ENCODE data around the gene ADA.

ADA gene

DNA sequence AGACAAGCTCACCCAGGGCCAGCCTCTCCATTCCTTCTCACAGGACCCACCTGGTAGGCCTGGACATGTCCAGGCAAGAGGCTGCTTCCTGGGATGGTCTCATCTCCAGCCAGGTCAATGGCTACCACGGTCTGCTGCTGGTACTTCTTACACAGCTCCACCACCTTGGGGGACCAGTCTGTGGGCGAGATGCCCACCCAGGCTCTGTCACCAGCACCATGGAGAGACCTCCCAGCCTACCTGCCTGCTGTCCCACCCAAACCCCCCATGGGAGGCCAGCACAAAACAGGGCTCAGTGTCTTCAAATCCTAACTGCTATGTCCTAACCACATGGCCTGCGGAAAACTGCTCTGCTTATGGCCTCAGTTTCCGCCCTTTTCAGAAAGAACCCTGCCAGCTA lies 27.3 kb downstream of the ADA start:
- DNase-seq (ENCODE audit: low read depth), result no peak

DNA sequence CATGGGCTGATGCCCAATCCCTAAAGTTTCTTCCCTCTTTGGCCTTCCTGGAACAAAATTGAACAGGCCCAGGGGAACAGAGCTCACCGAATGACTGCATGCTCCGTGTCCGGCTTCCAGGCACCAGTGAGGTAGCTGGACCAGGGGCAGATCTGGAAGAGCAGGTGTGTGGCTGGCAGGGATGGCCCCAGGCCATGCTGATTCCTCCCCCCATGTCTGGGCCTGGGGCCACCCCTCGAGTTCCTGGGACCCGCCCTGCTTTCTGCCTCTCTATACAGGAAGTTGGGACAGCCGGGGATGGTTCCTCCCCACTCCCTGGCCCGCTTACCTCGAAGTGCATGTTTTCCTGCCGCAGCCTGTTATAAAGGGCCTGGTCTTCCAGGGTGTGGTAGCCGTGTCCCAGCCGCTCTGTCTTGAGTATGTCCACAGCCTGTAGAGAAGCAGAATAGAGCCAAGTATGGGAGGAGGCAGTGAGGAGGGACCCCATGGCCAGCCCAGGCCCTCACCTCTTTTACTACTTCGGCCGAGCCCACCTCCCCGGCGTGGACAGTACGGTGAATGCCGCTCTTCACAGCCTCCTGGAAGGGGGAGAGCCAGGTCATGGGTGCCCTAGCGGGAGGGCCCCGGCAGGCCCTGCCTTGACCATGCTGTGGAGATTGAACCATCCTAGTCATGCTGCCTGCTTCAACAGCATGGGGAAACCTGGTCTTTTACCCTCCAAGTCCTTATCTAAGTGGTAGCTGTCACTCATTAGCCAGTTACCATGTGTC lies 28.8 kb downstream of the ADA start:
- no peak for DNase-seq (ENCODE audit: low read depth)

DNA sequence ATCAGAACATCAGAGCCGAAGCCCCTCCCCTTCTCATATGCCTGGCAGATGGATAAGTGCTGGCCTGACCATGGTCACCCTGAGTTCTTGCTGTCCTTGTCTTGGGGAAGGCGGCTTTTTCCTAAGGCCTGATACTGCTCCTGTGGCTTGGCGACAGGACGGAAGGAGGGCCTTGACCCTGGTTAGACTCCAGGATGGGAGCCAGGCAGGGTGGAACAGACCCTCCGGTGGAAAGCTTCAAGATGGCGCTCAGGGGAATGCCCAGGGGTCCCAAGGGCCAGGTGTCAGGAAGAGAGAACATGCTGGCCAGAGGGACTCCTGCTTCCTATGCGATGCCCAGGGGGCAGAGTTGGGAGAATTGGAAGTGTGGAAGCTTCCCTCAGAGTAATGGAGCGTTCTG lies 29.6 kb downstream of the ADA start:
- no peak for DNase-seq (ENCODE audit: low read depth)

DNA sequence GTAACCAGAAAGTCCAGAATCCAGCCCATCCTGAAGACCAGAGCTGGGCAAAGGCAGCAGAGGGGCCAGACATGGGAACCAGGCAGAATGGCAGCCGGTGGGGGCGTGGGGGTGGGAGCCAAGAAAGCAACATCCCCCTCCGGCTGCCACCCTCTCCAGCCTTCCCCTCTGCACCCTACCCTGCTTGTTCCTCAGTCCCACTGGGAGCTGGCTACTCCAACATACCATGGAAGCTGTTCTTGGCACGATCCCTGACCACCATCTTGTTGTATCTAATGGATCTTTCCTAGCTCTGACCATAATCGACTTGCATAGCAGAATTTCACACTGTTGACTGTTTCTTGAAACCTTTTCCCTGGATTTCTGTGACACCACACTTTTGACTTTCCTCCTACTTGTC lies 30.2 kb downstream of the ADA start:
- no peak for DNase-seq (ENCODE audit: low read depth)

DNA sequence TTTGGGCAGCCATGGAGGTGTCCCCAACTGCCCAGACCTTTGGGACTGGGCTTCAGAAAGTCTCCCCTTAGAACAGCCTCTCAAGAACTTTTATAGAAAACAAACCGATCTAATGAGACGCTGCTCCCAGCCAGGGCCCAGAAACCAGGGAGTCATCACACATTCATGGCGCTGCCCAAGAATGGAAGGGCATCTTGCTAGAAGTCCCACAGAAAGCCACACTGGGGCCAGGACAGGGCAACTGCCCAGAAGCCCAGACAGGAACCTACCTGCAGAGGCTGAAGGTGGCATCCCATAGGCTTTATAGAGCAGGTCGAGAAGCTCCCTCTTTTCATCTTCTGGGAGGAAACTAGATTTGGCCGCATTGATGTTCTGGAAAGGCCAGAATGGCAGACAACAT lies 31.5 kb downstream of the ADA start:
- DNase-seq (ENCODE audit: low read depth), result no peak

DNA sequence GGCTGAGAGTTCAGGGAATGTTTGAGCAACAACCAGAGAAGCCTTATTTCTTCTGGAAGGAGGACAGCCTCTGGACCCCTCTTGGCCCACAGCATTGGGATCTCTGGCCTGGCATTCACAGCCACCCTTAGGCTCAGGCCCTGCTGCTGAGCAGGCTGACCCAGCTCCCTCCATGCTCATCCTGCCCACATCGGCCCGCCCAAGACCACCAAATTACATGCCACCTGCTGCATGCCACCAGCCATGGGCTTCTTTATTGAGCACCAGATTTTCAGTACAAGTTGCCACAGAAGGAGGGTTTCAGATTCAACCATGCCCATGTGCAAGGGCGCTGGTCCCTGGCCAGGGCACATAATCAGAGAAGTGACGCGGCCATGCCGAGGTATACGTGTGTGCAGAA lies 32.2 kb downstream of the ADA start:
- no peak for DNase-seq (ENCODE audit: low read depth)

DNA sequence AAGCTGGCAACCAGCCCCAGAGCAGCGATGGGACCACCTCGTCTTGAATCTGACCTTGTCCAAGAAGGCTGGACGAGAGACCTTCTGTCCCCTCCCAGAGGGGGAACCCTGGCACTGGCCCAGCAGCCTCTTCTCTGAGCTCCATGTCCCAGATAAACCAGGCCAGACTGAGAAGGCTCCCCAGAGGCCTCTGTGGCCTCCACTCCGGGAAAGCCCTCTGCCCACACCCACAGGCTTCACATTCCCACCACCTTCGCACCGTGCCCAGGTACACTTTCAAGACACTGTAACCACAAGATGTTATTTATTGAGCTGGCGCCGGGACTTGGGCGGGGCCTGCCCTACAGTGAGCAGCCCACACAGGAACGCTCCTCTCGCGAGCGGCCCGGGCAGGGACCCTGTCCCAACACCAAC lies 33.2 kb downstream of the ADA start:
- DNase-seq (ENCODE audit: low read depth), result no peak

DNA sequence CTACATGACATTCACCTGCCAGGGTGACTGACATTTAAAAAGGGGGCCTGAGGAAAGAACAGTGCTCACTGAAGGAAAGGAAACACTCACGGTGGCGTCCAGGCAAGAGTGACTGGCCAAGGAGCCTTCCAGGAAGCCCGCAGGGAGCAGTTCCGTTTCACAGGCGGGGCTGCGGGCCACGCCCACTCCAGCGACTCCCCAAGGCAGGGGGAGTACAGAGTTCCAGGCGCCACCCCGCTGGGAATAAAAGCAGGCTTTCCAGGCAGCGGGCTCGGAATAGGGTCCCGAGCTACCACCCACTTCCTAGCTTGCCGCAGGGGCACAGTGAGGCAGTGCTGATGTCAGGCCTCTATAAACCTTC lies 34.9 kb downstream of the ADA start:
- DNase-seq (ENCODE audit: low read depth), result no peak

DNA sequence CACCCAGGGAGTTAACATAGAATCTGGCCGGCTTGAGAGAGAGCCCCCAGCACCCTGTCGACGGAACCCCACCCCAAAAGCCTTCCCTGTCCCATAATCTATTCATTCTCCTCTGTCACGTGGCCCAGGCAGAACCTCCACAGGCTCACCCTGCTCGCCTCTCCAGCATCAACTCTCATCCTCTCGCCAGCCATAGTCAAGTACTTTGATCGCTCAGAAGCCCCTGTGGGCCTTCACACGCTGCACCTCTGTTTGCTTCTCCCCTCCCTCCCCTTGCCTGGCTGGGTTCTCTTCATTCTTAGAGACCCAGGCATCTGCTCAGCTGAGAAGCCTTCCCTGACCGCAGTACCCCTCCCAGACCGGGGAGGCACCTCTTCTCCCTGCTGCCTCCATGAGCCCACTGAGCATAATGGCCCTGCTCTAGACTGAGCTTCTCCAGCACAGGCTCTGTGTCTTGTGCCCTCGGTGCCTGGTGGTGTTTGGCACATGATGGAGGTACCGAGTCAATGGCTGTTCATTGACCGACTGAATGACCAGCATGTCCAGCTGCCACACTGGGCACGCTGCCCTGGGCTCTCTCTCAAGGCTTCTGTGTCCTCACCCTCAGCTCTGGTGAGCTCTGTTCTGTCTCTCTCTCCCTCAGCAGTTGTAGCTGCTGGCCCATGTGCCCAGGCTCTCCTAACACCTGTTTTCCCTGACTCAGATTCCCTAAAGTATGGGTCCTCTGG lies 35.5 kb downstream of the ADA start:
- no peak for DNase-seq (ENCODE audit: low read depth)

DNA sequence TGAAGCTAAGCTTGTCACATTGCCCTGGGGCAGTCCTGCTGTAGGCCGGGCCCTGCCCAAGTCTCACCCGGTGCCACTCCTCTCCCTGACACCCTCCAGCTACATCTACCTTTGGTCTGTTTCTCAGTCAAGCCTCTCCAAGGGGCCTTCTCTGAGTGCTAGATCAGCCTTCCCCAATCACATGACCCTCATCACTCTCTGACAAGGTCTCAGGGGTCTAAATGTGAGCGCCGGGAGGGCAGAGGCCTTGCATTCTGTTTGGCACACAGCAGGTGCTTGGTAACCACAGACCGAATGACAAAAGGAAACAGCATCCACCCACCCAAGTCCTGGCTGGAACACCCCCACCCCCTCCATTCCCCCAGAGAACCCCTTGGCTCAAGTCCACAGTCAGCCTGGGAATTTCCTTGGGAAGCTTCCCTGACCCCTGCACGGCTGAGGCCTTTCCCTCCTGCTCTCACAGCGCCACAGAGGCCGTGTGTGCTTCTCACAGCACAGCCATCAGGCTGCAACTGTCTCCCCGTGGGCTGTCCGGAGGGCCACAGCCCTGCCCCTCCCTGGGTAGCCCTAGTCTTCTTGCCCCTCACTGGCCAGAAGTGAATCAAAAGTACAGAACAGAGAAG lies 36.2 kb downstream of the ADA start:
- DNase-seq (ENCODE audit: low read depth), result no peak

DNA sequence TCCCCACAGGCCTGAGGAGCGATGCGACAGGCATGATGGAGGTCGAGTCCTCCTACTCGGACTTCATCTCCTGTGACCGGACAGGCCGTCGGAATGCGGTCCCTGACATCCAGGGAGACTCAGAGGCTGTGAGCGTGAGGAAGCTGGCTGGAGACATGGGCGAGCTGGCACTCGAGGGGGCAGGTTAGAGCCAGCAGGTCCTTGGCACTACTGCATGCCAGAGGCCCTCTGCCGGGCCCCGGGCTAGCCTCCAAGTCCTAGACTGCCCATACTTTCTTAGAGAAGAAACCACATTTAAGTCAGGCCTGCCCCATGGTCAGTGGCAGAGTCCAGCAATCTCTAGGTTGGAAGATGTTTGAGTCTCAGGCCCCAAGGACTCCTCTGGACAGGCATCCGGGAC lies 37.0 kb downstream of the ADA start:
- no peak for DNase-seq (ENCODE audit: low read depth)

DNA sequence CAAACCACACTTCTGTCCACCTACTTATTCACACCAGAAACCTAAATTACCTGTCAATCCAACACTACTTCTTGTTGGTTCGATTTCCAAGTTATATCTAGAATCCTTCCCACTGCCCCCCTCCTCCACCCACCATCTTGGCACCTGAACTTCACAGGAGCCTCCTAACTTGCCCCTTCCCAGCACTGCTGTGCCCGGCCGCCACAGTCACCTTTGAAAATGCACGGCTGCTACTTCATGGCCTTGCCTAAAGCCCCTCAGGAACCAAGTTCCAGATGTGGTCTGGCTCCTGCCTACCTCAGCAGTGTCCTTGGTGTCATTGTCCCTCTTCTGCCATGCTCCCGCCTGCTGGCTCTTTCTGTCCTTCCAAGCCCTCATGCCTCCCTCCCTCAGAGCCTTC lies 37.9 kb downstream of the ADA start:
- no peak for DNase-seq (ENCODE audit: low read depth)

DNA sequence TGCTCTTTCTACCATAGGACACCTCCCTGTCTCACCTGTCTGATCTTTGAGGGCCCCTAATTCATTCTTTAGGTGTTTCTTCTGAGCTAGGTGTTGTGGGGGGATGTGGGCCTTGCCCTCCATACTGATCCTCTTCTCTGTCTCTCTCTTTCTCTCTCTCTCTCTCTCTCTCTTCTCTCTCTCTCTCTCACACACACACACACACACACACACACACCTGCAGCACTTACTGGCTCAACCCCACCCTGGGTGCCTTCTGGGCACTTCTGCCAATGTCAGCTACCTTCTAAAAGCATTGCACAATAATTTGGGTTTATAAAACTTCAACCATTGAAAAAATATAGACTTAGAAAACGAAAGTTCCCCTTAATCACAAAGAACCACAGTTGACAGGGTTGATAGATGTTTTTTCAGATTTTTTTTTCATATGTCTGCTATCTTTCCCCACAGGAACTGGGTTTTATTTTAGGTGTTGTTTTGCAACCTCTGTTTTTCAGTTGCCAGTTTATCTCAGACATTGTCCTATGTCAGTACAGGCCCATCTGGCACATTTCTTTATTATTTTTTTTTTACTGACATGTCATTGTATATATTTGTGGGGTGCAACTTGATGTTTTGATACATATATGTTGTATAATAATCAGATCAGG lies 41.1 kb downstream of the ADA start:
- no peak for DNase-seq (ENCODE audit: low read depth)

DNA sequence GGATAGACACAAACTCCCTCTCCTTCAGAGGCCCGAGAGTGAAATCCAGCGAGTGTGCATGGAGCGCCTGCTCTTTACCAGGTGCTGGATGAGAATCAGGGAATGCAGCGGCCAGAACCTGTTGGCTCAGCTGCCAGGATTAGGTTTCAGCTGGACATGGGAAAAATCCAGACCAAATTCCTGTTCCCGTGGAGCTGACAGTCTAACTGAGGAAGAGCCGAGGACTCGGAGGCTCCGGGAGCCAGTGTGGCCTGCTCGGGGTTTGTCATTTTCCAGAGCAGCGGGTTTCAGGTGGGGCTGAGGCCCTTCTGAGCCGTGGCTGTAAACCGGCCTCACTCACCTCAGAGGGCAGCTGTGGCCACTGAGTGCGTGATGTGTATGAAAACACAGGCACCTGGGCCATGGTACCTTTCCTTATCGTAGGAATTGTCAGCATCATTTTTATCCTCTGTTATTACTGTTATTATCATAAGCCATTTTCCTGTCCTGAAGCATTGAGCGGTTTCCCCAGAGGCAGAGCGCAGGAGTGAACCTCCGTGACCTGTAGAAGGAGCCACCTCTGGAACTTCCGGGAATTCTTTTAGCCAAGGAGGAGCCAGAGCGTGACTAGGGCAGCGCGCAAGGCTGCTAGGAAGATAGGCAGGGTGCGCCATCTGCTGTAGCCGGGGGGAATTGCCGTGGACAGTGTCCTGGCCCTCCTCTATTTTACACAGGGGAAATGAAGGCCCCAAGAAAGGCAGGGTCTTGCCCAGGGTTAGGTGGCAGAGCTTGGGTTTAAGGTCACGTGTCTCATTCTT lies 41.8 kb downstream of the ADA start:
- DNase-seq (ENCODE audit: low read depth), result peak; percentile 75

DNA sequence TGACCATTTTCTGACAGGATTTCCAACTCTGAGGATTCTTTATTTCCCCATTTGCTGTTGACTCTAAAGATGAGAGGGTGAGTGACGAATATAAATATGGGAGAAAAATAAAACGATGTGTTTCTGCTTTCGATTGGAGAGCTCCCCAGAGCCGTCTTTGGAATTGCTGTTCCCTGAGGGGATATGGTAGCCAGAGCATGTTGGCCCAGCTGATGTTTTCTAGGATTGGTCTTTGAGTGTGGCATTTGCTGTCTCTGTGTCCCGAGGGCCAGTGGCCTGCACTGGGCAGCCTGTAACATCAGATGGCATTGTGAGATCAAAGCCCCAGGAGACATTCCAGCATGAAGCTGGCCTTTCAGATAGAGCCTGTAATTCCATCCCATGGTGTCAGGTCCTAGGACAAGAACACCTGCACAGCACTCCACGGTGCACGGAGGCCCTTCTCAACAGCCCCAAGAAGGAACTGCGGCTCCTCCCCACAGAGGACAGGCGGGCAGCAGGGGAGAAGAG lies 42.4 kb downstream of the ADA start:
- DNase-seq (ENCODE audit: low read depth), result no peak

DNA sequence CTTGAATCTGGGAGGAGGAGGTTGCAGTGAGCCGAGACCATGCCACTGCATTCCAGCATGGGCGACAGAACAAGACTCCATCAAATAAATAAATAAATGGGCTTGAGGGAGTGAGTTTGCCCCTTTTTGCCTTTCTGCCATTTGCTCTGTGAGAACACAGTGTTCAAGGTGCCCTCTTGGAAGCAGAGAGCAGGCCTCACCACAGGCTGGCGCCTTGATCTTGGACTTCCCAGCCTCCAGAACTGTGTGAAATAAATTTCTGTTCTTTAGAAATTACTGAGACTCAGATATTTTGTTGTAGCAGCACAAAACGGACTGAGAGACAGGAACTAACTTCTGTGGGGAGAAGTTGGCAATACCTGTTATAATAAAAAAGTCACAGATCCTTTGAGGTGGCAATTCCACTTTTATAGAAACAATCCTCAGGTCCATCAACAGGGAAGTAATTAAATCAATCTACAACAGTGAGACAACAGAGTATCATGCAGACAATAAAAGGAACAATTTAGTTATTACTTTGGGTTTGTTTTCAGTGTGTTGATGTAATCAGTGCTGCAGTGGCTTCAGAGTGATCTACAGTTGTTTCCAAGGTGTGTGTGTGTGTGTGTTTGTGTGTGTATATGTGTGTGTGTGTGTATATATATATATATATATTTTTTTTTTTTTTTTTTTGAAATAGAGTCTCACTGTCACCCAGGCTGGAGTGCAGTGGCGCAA lies 44.6 kb downstream of the ADA start:
- no peak for DNase-seq (ENCODE audit: low read depth)

DNA sequence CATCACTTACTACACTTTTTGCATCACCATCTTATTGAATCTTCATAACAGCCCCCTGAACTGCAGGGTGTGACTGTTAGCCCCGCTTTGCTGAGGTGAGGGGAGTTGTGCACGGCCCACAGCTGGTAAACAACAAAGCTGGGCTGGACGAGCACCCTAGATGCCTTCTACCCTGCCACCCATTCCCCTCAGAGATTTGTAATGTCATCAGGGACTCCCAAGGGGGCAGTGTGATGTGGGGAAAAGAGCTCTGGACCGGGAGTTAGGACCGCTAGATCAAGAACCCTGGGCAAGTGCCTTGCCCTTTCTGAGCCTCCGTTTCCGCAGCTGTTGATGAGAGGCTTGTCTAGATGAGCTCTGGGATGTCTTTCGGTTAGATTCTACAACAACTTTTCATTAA lies 48.2 kb downstream of the ADA start:
- DNase-seq (ENCODE audit: low read depth), result no peak

DNA sequence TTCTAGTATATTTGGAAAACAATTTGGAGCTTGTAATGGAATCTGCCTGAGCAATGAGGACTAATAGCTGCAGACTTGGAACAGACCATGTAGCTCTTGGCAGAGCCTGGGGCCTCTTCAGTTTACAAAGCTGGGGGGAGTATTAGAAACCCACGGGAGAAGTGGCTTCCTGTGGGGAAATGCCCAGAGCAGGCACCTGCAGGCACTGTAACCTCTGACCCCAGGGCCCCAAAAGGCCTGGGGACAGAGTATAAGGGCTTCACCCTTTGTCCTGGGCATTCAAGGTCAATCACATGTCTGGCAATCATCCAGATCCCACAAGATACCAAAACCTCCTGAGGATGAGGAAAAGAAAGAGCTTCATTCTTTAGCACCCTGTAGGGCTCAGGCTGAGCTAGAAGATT lies 49.7 kb downstream of the ADA start:
- DNase-seq (ENCODE audit: low read depth), result no peak

DNA sequence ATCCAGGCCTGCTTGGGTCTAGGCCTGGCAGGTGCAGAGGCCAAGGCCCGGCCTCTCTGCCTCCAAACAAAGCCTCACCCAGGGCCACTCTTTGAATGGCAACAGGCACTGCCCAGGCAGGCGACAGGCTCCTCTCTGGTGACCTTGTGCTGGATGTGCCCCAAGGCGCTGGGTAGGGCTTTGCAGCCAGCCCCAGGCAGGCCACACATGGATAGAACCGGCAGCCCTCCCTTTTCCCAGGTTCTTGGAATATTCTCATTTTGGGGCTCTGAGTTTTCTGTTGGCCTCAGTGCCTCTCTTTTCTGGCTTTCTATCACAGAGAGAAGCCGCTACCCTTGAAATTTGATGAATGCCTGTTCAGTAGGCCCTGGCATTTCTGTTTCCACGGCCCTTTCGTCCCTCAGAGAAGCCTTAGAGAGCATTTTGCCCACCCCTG lies 50.2 kb downstream of the ADA start:
- DNase-seq (ENCODE audit: low read depth), result no peak

DNA sequence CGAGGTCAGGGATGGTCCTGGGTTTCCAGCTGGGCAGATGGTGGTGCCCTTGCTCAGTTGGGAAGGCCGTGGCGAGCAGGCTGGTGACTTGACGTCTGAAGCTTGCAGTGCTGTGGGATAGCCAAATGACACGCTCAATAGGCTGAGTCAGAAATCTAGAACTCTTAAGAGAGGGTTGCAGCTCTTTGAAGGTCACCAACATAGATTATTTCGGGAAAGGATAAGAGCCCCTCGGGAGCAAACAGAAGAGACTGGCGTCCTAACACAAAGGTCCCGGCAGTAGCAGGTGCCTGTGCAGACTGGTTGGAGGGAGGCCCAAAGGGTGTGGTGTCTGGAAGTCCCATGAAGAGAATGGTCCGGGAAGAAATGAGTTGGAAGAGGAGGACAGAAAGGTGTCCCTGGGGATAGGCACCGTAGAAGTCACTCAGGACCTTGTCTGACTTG lies 50.7 kb downstream of the ADA start:
- DNase-seq (ENCODE audit: low read depth), result no peak

DNA sequence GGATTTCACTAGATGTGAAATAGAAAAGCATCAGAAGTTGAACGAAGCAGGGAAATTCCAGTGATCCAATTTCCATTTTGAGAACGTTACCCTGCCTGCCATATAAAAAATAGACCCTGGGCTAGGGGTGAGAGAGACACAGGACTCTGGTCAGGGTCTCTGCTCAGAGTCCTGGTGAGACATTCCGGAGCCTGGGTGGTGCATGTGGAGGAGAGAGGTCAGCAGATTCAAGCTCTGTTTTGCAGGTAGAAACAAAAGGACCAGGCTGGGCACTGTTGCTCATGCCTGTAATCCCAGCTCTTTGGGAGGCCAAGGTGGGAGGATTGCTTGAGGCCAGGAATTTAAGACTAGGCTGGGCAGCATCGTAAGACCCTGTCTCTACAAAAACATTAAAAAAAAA lies 51.2 kb downstream of the ADA start:
- DNase-seq (ENCODE audit: low read depth), result no peak

Data from stimulated activated CD8-positive, alpha-beta memory T cell treated with anti-CD3 and anti-CD28 coated beads, Interleukin-15, amount 100 ng/mL, for 1 hour (primary cell).